Measurements from ENCODE around the gene TRAP1.

The TRAP1 gene

DNA sequence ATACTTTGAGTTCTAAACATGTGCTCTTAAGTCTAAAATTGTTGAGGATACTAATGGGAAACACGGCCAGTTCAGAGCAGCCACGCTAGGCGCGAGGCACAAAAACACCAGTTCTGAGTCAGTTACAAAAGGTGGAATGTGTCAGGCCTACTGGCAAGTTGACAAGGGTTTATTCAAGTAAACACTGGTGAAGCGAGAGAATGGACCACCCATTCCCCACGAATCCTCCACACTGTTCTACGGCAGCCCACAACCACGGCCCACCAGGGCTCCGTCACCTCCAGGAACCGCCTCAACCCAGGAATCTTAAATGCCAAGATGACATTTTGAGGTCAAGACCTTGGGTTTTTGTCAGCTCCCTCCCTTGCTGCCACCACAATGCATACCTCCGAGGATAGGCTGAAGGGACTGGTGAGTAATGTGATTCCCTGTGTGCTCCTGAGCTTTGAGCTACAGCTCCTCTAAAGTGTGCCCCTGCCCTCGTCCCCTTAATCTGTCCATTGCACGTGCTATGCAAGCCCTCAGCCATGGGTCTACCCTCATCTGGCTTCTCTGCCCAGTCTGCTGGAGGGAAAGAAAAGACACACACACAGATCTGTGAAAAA is 28.5 kb upstream of the TRAP1 start:
- no peak for TF ChIP-seq CTCF (IDR thresholded peaks at IDR 0.05; ENCODE audit: extremely low read depth, missing control alignments)
- DNase-seq (ENCODE audit: low spot score): no peak

DNA sequence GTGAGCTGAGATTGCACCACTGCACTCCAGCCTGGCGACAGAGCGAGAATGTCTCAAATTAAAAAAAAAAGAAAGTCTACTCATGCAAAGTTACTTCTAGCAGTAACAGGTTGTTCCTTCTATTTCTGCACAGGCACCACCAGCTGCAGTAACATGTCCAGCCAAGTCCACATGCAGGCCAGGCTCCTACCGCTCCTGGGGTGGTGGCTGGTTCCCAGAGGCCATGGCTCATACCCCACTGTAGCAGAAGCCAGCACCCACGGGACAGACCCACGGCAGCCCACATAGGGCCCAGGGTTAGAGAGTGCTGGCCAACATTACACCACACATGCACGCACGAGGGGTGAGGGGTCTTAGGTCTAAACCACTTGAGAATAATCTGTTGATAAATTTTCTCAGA is 26.7 kb upstream of the TRAP1 start:
- DNase-seq (ENCODE audit: low spot score): no peak
- no peak for TF ChIP-seq CTCF (IDR thresholded peaks at IDR 0.05; ENCODE audit: extremely low read depth, missing control alignments)

DNA sequence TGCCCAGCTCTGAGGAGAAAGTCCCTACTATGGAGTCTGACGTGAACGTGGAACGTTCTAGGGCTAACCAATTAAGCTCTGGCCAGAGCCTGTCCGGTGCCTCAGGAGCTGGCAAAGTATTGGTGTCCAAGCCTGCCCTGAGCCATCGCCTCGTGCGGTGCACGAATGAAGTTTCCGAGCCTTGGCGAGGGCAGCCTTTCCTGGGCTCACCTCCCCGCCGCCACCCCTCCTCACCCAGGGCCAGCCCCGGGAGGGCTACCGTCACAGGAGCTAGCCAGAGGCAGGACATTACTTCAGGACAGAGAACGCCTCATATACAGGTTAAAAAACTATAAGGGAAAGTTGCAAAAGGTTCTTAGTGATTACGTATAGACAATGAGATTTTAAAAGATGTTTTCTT is 23.6 kb upstream of the TRAP1 start:
- TF ChIP-seq CTCF (IDR thresholded peaks at IDR 0.05; ENCODE audit: extremely low read depth, missing control alignments): no peak

GRCh38 chr16:3740186-3740585 is 22.9 kb upstream of the TRAP1 start:
- no peak for DNase-seq (ENCODE audit: low spot score)
- TF ChIP-seq CTCF (IDR thresholded peaks at IDR 0.05; ENCODE audit: extremely low read depth, missing control alignments): no peak

More for the DNA sequence above, 23.6 kb upstream of the TRAP1 start:
- DNase-seq (ENCODE audit: low spot score): no peak

DNA sequence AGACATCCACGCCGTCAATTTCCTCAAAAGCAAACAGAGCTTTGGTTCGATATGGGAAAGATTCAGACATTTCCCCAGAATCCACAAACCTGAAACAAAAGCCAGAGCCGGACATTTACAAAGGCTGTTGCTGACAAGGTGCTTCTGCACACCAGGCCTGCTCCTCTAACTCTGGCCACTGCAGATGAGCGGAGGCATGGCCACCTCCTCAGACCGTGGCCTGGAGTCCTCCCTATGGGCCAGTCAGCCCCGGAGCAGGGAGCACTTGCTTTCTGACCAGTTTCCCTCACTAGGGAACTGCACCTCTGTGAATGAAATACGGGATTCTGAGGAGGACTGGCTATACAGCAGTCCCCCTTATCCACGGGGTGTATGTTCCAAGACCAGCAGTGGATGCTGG is 22.3 kb upstream of the TRAP1 start:
- no peak for TF ChIP-seq CTCF (IDR thresholded peaks at IDR 0.05; ENCODE audit: extremely low read depth, missing control alignments)
- DNase-seq (ENCODE audit: low spot score): no peak

GRCh38 chr16:3738541-3738940 is 21.2 kb upstream of the TRAP1 start:
- DNase-seq (ENCODE audit: low spot score): no peak
- no peak for TF ChIP-seq CTCF (IDR thresholded peaks at IDR 0.05; ENCODE audit: extremely low read depth, missing control alignments)

DNA sequence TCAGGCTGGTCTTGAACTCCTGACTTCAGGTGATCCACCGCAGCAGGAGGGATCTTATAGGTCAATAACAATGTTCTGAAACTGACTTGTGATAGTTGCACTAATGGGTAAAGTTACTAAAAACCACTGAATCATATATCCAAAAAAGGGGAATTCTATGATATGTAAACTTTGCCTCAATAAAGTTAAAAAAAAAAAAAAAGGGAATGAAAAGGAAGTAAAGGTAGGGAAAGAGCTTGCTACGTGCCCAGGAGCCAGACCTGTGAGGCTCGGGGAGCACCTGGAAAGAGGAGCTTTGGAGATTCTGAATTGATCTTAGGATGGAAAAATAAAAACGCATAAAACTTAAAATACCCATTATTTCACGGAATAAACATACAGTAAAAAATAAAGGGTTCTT is 20.8 kb upstream of the TRAP1 start:
- TF ChIP-seq CTCF (IDR thresholded peaks at IDR 0.05; ENCODE audit: extremely low read depth, missing control alignments): no peak
- DNase-seq (ENCODE audit: low spot score): no peak
